GM21528 (cell line): Measurements from ENCODE around the gene PIPOX.

Source experiments
- ATAC-seq: cut with Tn5 transposase; IDR thresholded peaks from one replicate; pipeline ENCODE4 v1.9.1; 2021; ENCODE audit warnings: mild to moderate bottlenecking, moderate library complexity; ENCODE audit not compliant: unreplicated experiment, low FRiP score

PIPOX gene, protein sequence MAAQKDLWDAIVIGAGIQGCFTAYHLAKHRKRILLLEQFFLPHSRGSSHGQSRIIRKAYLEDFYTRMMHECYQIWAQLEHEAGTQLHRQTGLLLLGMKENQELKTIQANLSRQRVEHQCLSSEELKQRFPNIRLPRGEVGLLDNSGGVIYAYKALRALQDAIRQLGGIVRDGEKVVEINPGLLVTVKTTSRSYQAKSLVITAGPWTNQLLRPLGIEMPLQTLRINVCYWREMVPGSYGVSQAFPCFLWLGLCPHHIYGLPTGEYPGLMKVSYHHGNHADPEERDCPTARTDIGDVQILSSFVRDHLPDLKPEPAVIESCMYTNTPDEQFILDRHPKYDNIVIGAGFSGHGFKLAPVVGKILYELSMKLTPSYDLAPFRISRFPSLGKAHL

GRCh38 chr17:29042679-29043538, at the start of gene PIPOX:
PIPOX (plus strand) TSS chr17:29043141; CDS start chr17:29043226, 85 bp downstream.
- no peak for ATAC-seq

GRCh38 chr17:28993645-28994426, 49.1 kb upstream of the PIPOX start:
- ATAC-seq, result no peak

DNA sequence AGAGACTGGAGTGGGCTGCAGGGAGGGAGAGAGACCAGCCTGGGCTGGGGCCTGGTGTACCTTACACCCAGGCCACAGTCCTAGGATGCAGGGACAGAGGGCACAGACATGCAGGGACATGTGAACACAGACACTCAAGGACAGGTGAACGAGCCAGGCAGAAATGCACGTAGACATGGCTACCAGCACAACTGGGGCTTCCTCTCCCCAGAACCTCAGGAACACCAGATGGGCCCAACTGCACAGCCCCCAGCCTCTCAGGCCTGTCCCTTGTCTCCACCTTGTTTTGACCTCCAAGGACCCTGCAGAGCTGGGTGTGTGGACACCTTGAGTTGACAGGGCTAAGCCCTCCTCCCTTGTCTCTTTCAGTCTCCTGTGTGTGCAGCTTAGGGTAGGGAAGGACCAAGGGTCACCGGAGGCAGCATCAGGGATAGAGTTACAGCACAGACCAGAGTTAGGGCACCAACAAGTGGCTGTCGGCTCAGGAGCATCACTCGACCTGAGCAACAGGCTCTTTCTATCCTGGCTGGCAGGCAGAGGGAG, 46.3 kb upstream of the PIPOX start:
- no peak for ATAC-seq

DNA sequence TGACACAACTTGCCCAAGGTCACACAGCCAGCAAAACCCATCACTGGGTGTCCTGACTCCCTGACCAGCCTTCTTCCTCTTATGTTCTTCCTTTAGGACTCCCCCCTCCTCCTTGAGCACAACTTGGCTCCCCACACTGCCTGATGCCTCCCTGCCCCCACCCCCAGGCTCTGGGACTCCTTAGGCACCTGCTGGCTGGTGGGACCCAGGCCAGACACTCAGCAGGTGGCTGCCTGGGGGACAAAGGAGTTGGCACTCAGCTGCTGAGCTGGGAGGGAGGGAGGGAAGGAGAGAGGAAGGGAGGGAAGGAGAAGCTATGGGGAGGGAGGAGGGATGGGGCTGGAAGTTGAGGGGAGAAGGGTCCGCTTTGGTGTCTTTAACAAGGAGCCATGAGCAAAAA, 45.1 kb upstream of the PIPOX start:
- ATAC-seq, result no peak

- no peak for ATAC-seq
These were observed 43.7 kb upstream of the PIPOX start for GRCh38 chr17:28999206-28999605.

- no peak for ATAC-seq
These were observed 42.0 kb upstream of the PIPOX start for GRCh38 chr17:29000973-29001372.

GRCh38 chr17:29002811-29003210, 40.1 kb upstream of the PIPOX start:
- no peak for ATAC-seq

DNA sequence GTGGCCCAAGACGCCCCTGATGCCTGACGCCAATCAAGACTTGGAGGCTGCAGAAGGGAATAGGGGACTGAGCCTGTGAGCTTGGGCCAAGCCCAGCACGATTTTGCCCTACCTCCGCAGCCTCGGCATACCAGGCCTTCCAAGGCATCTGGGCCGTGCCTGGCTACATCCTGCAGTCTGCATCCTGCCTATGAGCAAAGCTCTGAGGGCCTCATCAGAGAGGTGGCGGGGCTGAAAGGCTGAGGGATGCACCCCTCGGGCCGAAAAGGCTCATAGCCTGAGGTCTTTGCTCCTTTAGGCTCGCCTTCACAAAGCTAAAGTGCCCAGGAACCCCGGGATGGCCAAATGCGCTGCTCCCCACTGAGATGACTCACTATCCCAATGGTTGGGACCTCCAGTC, 39.7 kb upstream of the PIPOX start:
- ATAC-seq, result no peak

DNA sequence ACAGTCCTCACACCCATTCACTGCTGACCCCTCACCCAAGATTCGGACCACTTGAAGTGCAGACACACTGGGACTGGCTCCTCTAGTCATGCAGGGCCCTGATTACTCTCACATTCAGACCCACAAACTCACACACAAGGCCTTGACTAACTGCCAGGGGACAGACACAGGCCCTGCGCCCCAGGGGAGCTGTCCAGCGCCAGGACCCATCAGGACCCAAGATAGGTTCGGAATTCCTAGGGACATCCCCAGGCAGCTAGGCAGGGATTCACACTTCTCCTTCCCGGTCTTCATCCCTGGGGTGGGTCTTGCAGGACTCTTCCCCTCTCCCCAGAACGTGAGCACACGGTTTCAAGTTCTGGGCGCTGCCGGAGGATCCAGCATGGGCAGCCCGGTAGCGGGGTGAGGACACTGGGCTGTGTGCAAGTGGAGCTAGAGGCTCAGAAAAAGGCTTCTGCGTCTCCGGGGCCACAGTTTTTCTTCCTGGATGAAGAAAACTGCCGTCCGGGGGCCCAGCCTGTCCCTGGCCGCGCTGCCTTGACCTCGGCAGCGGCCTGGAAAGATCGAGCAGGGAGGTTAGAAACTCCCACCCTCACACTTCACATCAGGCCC, 38.8 kb upstream of the PIPOX start:
- ATAC-seq, result no peak

GRCh38 chr17:29005936-29006511, 36.9 kb upstream of the PIPOX start, which contains the start of gene SEZ6:
SEZ6 (minus strand) TSS chr17:29006033; CDS start chr17:29005869, 164 bp downstream.
- no peak for ATAC-seq

DNA sequence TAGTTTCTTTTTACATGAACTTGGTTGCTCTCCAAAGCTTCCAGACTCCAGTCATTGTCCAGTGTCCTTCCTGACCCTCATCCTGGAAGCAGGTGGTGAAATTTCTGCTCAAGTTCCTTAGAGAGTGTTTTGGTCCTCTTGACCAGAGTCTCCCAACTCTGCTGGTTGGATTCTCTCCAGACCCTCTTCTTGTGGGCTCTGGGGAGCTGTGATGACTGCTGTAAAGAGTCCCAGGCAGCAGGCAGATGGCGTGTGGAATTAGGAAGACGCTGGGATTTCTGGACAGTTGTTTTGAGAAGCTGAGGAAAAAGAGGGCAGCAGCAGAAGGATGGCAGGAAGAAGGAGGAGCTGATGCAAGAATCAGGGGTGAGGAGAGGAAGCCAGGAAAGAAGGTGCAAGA, 35.5 kb upstream of the PIPOX start:
- no peak for ATAC-seq

- ATAC-seq, result no peak
These were observed 35.0 kb upstream of the PIPOX start for GRCh38 chr17:29007860-29008455.

DNA sequence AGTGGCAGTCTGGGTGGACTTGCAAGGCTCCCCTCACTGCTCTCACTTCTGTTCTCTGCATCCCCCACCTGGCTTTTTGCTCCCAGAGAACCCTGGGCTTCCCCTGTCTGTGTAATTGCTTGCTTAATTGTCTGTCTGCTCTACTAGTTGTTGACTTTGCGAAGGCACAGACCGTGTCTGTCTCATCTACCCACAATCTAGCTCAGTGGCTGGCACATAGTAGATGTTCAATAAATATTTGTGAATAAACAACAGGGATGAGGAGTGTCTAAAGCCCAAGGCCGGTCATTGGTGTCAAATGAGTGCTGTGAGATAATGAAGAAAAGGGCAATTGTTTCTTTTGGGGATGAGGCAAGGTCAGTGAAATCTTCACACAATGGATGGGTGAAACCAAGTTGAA, 34.4 kb upstream of the PIPOX start:
- ATAC-seq, result no peak

- ATAC-seq, result no peak
These were observed 32.8 kb upstream of the PIPOX start for GRCh38 chr17:29010129-29010528.

DNA sequence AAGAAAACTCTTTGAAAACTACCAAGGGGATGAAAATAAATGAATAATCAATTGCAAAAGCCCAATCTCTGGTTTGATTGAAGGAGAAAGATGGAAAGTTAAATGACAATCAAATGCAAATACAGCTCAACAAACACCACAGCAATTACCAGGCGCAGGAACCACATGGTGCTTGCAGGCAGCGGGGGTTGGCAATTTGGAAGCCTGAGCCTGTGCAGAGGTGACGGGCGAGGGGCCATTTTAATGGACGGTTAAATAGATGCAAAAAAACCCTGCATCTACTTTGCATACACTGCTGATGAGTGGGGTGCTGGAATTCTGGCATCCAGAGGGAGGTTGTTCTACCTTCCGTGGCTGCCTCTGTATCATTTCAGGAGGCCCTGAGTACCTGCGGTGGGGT, 32.4 kb upstream of the PIPOX start:
- no peak for ATAC-seq

- no peak for ATAC-seq
These were observed 30.4 kb upstream of the PIPOX start for GRCh38 chr17:29012535-29012934.

DNA sequence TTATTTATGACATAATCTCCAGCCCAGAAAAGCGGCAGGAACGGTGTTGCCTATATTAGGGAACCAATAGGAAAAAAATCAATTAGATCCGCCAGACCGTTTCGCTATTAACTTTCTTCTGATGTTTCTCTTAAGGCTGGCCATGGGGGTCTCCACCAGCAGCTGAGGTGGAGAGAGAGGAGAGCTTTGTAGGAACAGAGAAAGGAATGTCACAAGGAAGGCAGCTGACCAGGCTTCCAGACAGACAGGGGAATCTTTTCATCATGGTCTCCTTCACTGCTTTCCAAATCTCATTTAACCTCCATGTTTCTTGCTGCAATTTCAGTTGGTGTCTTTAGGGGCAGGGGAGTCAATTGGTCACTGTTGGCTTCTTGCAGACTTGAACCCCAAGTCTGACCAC, 28.2 kb upstream of the PIPOX start:
- ATAC-seq, result no peak

GRCh38 chr17:29016345-29017210, 26.4 kb upstream of the PIPOX start:
- no peak for ATAC-seq
